ENCODE data around the gene CHST12.

Gene CHST12

GRCh38 chr7:2484868-2485267 is 81.5 kb downstream of the CHST12 start:
- Mint-ChIP-seq H3K36me3 (no peaks in the 10 kb centered on the region), H3K4me3 (no peak overlapping the region), H3K4me1 (no peaks in the 10 kb centered on the region), H3K27ac (peak overlapping the region; percentile 55), H3K9me3 (no peaks in the 10 kb centered on the region), H3K27me3 (no peaks in the 10 kb centered on the region)

GRCh38 chr7:2487586-2488271 is 84.3 kb downstream of the CHST12 start:
- Mint-ChIP-seq H3K4me1 (no peaks in the 10 kb centered on the region), H3K9me3 (no peaks in the 10 kb centered on the region), H3K36me3 (no peaks in the 10 kb centered on the region), H3K27ac (no peak overlapping the region), H3K4me3 (no peak overlapping the region), H3K27me3 (peaks cover 1% of the 10 kb centered on the region)

GRCh38 chr7:2488272-2488645 is 84.8 kb downstream of the CHST12 start:
- Mint-ChIP-seq H3K4me1 (no peaks in the 10 kb centered on the region), H3K36me3 (no peaks in the 10 kb centered on the region)

GRCh38 chr7:2488681-2489080 is 85.3 kb downstream of the CHST12 start:
- peaks cover 1% of the 10 kb centered on the region for H3K27me3 Mint-ChIP-seq
- no peak overlapping the region for H3K4me3 Mint-ChIP-seq
- no peaks in the 10 kb centered on the region for H3K9me3 Mint-ChIP-seq
- H3K36me3 Mint-ChIP-seq = no peaks in the 10 kb centered on the region
- no peaks in the 10 kb centered on the region for H3K4me1 Mint-ChIP-seq
- no peak overlapping the region for H3K27ac Mint-ChIP-seq

More at GRCh38 chr7:2488272-2488645, 84.8 kb downstream of the CHST12 start:
- peaks cover 1% of the 10 kb centered on the region for H3K27me3 Mint-ChIP-seq
- H3K9me3 Mint-ChIP-seq = no peaks in the 10 kb centered on the region
- no peak overlapping the region for H3K27ac Mint-ChIP-seq
- H3K4me3 Mint-ChIP-seq = no peak overlapping the region

GRCh38 chr7:2490181-2490651 is 86.8 kb downstream of the CHST12 start:
- Mint-ChIP-seq H3K36me3 (no peaks in the 10 kb centered on the region), H3K4me1 (no peaks in the 10 kb centered on the region), H3K4me3 (no peak overlapping the region), H3K9me3 (no peaks in the 10 kb centered on the region), H3K27ac (no peak overlapping the region), H3K27me3 (peaks cover 3% of the 10 kb centered on the region)

- H3K27me3 Mint-ChIP-seq = peaks cover 3% of the 10 kb centered on the region
- no peaks in the 10 kb centered on the region for H3K9me3 Mint-ChIP-seq
- peak overlapping the region; percentile 10 for H3K27ac Mint-ChIP-seq
- H3K4me1 Mint-ChIP-seq = no peaks in the 10 kb centered on the region
- no peaks in the 10 kb centered on the region for H3K36me3 Mint-ChIP-seq
- no peak overlapping the region for H3K4me3 Mint-ChIP-seq
Measured at GRCh38 chr7:2492038-2492437, 88.6 kb downstream of the CHST12 start.

- Mint-ChIP-seq H3K4me1 (no peaks in the 10 kb centered on the region), H3K27ac (no peak overlapping the region), H3K4me3 (no peak overlapping the region), H3K27me3 (peaks cover 3% of the 10 kb centered on the region), H3K36me3 (no peaks in the 10 kb centered on the region), H3K9me3 (no peaks in the 10 kb centered on the region)
Measured at GRCh38 chr7:2493205-2494164, 90.1 kb downstream of the CHST12 start.

- H3K36me3 Mint-ChIP-seq = no peaks in the 10 kb centered on the region
- H3K27ac Mint-ChIP-seq = no peak overlapping the region
- no peaks in the 10 kb centered on the region for H3K4me1 Mint-ChIP-seq
- peaks cover 3% of the 10 kb centered on the region for H3K27me3 Mint-ChIP-seq
- no peaks in the 10 kb centered on the region for H3K9me3 Mint-ChIP-seq
- no peak overlapping the region for H3K4me3 Mint-ChIP-seq
Measured at GRCh38 chr7:2494191-2495130, 91.0 kb downstream of the CHST12 start.

GRCh38 chr7:2495418-2496299 is 92.2 kb downstream of the CHST12 start:
- H3K27ac Mint-ChIP-seq = no peak overlapping the region
- H3K4me1 Mint-ChIP-seq = no peaks in the 10 kb centered on the region
- H3K27me3 Mint-ChIP-seq = peaks cover 3% of the 10 kb centered on the region
- H3K36me3 Mint-ChIP-seq = no peaks in the 10 kb centered on the region
- H3K4me3 Mint-ChIP-seq = no peak overlapping the region
- no peaks in the 10 kb centered on the region for H3K9me3 Mint-ChIP-seq

- Mint-ChIP-seq H3K36me3 (no peaks in the 10 kb centered on the region), H3K27me3 (peaks cover 3% of the 10 kb centered on the region), H3K9me3 (no peaks in the 10 kb centered on the region), H3K4me1 (no peaks in the 10 kb centered on the region), H3K27ac (no peak overlapping the region), H3K4me3 (no peak overlapping the region)
Measured at GRCh38 chr7:2496375-2496774, 93.0 kb downstream of the CHST12 start.

- H3K36me3 Mint-ChIP-seq = no peaks in the 10 kb centered on the region
- no peaks in the 10 kb centered on the region for H3K9me3 Mint-ChIP-seq
- no peak overlapping the region for H3K27ac Mint-ChIP-seq
- H3K4me3 Mint-ChIP-seq = no peak overlapping the region
- no peaks in the 10 kb centered on the region for H3K4me1 Mint-ChIP-seq
- H3K27me3 Mint-ChIP-seq = peaks cover 2% of the 10 kb centered on the region
Measured at GRCh38 chr7:2497065-2497464, 93.7 kb downstream of the CHST12 start.

- peaks cover 2% of the 10 kb centered on the region for H3K27me3 Mint-ChIP-seq
Measured at GRCh38 chr7:2497500-2498336, 94.3 kb downstream of the CHST12 start.

More at GRCh38 chr7:2497500-2498336, 94.3 kb downstream of the CHST12 start:
- no peaks in the 10 kb centered on the region for H3K4me1 Mint-ChIP-seq
- H3K27ac Mint-ChIP-seq = no peak overlapping the region
- H3K4me3 Mint-ChIP-seq = no peak overlapping the region
- H3K36me3 Mint-ChIP-seq = no peaks in the 10 kb centered on the region
- no peaks in the 10 kb centered on the region for H3K9me3 Mint-ChIP-seq
